Right cardiac atrium (tissue), 5 donors: Measurements from ENCODE around the gene NUP93. TPM values are rescaled to one million over a fixed set of nuclear protein-coding genes. Genes with fewer than 3 reads are reported as not detected.

Experiments used
- ATAC-seq, 2 donors: fragments of 200-7000 bp; cut with Tn5 transposase; one replicate each; pipeline versions ENCODE4 v1.8.0 to v1.9.1; 2020; ENCODE audit warnings: moderate library complexity in 2 of 2, mild to moderate bottlenecking in 1 of 2
- DNase-seq, 3 donors: peaks; one replicate each; pipeline ENCODE4 v3.0.0-alpha.2; 2020
- H3K27ac ChIP-seq: one replicate; pipeline ENCODE4 v1.5.1; 2013; ENCODE audit warnings: mild to moderate bottlenecking, low read length, control low read depth, moderate library complexity
- H3K27me3 ChIP-seq: one replicate; pipeline ENCODE4 v1.6.1; 2013; ENCODE audit not compliant: control insufficient read depth, insufficient read depth
- H3K4me1 ChIP-seq: one replicate; pipeline ENCODE4 v1.6.1; 2013; ENCODE audit warnings: low read length; ENCODE audit not compliant: control insufficient read depth, insufficient read depth
- H3K4me3 ChIP-seq: one replicate; pipeline ENCODE4 v1.5.1; 2013; ENCODE audit warnings: low read length, control low read depth
- H3K9me3 ChIP-seq: one replicate; pipeline ENCODE4 v1.6.1; 2013; ENCODE audit warnings: low read length; ENCODE audit not compliant: control insufficient read depth
- WGBS: extraction: QIAGEN DNeasy Blood & Tissue Kit; methylation state at CpG from one replicate; pipeline ENCODE4 v1.1.7; 2013; 5-methylcytosine and 5-hydroxymethylcytosine counted together
- intact Hi-C, 4 donors: fragments of 100-400 bp; cut with DNase I; formaldehyde crosslinking; loops; one replicate each; pipeline versions ENCODE4 v1.11.0 to v1.14.0; 2022 to 2023
- polyA plus RNA-seq: library from polyadenylated mRNA; stranded (reverse); fragments of 200-250 nt; gene quantifications from one replicate; pipeline ENCODE4 v1.2.3, GENCODE V29; 2013
- total RNA-seq, 4 donors: library from RNA; stranded (reverse); fragmentation: NEBNext Ultra II Directional; extraction: Animal tissue kit (Norgen Biotek cat#: 25700); gene quantifications; one replicate each; pipeline ENCODE4 v1.2.1, GENCODE V29; 2021
- donor health status: healthy with polysubstance abuse.
- donor health status: DM: no; HTN: yes; CAD: no.
- donor health status: DM: no; HTN: no; CAD: no.
- donor health status: DM: no; HTN: yes; CAD: no; lungs with severe emphysema.
- donor health status: DM: yes; HTN: yes; CAD: no.

Gene NUP93
- total and polyA plus RNA-seq, 5 donors = 18.9 to 36.0 (median 29.3) TPM

- H3K27ac ChIP-seq = no peak overlapping the region
- H3K9me3 ChIP-seq = no peaks in the 10 kb centered on the region
- H3K4me3 ChIP-seq = no peak overlapping the region
- WGBS = 72% methylated on average over 3 of the region's 3 CpGs
- ATAC-seq (no peak), DNase-seq (no peak)
- H3K4me1 ChIP-seq = peaks cover 9% of the 10 kb centered on the region
- intact Hi-C loops = no loop called here
- no peaks in the 10 kb centered on the region for H3K27me3 ChIP-seq
Measured at GRCh38 chr16:56689171-56689570, 40.8 kb upstream of the NUP93 start.

GRCh38 chr16:56690420-56691122 lies 39.4 kb upstream of the NUP93 start:
- no peaks in the 10 kb centered on the region for H3K9me3 ChIP-seq
- intact Hi-C loops = loop anchor here in 2 of 4 donors (10.0 kb wide), 2 partner anchors 86 to 176 kb away; partner anchors contain the start of gene MT2A (in 1 of the 2)
- DNase-seq = no peak
- H3K27ac ChIP-seq = no peak overlapping the region
- ATAC-seq = no peak
- H3K4me3 ChIP-seq = no peak overlapping the region
- no peaks in the 10 kb centered on the region for H3K4me1 ChIP-seq
- H3K27me3 ChIP-seq = no peaks in the 10 kb centered on the region
- 63% methylated on average over 4 of the region's 4 CpGs for WGBS

GRCh38 chr16:56691885-56692284 lies 38.0 kb upstream of the NUP93 start:
- ATAC-seq (peak; percentile 53 to 69), DNase-seq (no peak)
- 48% methylated on average over 4 of the region's 4 CpGs for WGBS
- Histone ChIP-seq H3K4me3 (no peak overlapping the region), H3K9me3 (no peaks in the 10 kb centered on the region), H3K4me1 (no peaks in the 10 kb centered on the region), H3K27ac (no peak overlapping the region), H3K27me3 (no peaks in the 10 kb centered on the region)
- intact Hi-C loops = loop anchor here in 2 of 4 donors (10.0 kb wide), 2 partner anchors 87 to 177 kb away; partner anchors contain the start of gene MT2A (in 1 of the 2)

DNA sequence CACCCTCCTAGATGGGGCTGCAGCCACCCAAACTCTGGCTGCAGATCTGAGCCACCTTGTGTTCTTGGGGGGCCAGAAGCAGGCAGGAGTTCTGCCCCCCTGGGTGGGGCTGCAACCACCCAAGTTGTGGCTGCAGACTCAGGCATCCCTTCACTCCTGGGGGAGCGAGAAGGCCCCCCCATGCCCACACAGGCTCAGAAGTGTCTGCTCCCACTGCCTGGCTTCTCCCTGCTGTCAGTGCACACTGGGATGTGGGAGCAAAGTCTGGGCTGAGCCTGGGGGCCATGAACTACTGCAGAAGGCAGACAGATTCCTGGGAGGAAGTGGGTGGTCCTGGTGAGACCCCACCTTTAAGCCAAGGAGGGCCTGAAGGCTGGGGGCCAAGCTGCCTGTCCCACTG lies 34.7 kb upstream of the NUP93 start:
- WGBS = 72% methylated on average over 1 of the region's 1 CpG
- intact Hi-C loops = loop anchor here in 2 of 4 donors (10.0 kb wide), 2 partner anchors 90 to 180 kb away; partner anchors contain the start of gene MT2A (in 1 of the 2)
- H3K27me3 ChIP-seq = no peaks in the 10 kb centered on the region
- ATAC-seq = no peak
- H3K27ac ChIP-seq = no peak overlapping the region
- DNase-seq = no peak
- no peaks in the 10 kb centered on the region for H3K4me1 ChIP-seq
- no peak overlapping the region for H3K4me3 ChIP-seq
- H3K9me3 ChIP-seq = peaks cover 2% of the 10 kb centered on the region

DNA sequence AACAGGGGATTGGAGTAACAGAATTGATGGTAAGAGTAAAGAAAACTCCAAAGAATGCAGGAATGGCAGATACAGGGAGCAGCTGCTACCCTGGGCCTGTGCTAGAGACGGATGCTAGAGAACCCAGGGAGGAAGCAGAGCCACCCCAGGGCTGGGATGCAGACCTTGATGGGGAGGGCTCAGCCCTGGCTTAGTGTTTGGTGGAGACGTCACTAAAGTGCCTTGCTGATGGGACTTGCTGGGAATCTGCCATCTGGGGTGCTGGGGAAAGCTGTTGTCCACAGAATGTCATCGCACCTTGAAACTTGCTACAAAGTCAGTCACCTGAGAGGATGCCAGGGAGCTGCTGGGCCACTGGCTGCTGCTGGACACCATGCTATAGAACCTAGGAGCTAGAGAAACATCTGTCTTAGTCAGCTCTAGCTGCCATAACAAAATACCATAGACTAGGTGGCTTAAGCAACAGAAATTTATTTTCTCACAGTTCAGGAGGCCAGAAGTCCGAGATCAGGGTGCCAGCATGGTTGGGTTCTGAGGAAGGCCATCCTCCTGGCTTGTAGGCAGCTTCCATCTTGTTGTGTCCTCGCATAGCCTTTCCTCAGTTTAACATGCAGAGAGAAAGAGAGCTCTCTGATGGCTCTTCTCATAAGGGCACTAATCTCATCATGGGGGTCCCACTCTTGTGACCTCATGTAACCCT lies 32.3 kb upstream of the NUP93 start:
- Histone ChIP-seq H3K27ac (no peak overlapping the region), H3K27me3 (no peaks in the 10 kb centered on the region), H3K9me3 (peaks cover 2% of the 10 kb centered on the region), H3K4me3 (no peak overlapping the region), H3K4me1 (no peaks in the 10 kb centered on the region)
- intact Hi-C loops = loop anchor here in 2 of 4 donors (10.0 kb wide), 2 partner anchors 93 to 183 kb away; partner anchors contain the start of gene MT2A (in 1 of the 2)
- no peak for DNase-seq
- ATAC-seq = no peak
- WGBS = 87% methylated on average over 5 of the region's 5 CpGs

- no peaks in the 10 kb centered on the region for H3K4me1 ChIP-seq
- DNase-seq (no peak), ATAC-seq (no peak)
- no peak overlapping the region for H3K4me3 ChIP-seq
- peaks cover 2% of the 10 kb centered on the region for H3K9me3 ChIP-seq
- H3K27me3 ChIP-seq = no peaks in the 10 kb centered on the region
- intact Hi-C loops = loop anchor here in 3 of 4 donors (2.0 to 10.0 kb wide), 6 partner anchors 95 to 188 kb away; partner anchors contain the start of gene MT2A (in 1 of the 3)
- no peak overlapping the region for H3K27ac ChIP-seq
- WGBS = 9% methylated on average over 1 of the region's 1 CpG
Measured at GRCh38 chr16:56700195-56700594, 29.7 kb upstream of the NUP93 start.

DNA sequence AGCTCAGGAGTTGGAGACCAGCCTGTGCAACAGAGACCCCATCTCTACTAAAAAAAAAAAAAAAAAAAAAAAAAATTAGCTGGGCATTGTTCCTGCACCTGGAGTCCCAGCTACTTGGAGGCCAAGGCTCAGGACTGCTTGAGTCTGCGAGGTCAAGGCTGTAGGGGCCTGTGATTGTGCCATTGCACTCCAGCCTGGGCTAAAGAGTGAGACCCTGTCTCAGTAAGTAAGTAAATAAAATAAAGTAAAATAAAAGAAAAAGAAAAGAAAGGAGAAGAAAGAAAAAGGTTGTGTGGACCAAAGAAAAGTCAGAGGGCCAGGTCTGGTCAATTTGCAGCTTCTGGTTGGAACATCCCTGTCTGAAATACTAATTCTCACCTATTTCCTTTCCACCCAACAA lies 29.3 kb upstream of the NUP93 start:
- intact Hi-C loops = loop anchor here in 3 of 4 donors (2.0 to 10.0 kb wide), 6 partner anchors 96 to 188 kb away; partner anchors contain the start of gene MT2A (in 1 of the 3)
- ATAC-seq = no peak
- WGBS = 98% methylated on average over 1 of the region's 1 CpG

DNA sequence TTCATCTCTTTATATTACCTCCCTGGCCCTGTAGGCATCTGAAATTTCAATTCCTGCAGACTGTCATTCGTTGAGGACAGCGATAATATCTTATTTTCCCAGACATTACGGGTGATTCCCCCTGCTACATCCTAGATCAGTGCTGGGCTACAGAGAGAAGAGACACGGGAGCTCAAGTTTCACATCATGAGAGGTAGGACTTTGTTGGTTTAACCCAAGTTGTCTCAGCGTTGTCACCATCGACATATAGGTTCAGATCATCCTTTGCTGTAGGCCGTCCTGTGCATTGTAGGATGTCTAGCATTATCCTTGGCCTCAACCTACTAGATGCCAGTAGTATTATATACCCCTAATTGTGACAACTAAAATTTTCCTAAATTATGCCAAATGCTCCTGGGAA lies 28.4 kb upstream of the NUP93 start:
- 87% methylated on average over 7 of the region's 7 CpGs for WGBS
- no peak for DNase-seq

More for the DNA sequence above, 29.3 kb upstream of the NUP93 start:
- no peaks in the 10 kb centered on the region for H3K4me1 ChIP-seq
- no peak for DNase-seq
- no peak overlapping the region for H3K4me3 ChIP-seq
- H3K9me3 ChIP-seq = peaks cover 2% of the 10 kb centered on the region
- H3K27me3 ChIP-seq = no peaks in the 10 kb centered on the region
- H3K27ac ChIP-seq = no peak overlapping the region

DNA sequence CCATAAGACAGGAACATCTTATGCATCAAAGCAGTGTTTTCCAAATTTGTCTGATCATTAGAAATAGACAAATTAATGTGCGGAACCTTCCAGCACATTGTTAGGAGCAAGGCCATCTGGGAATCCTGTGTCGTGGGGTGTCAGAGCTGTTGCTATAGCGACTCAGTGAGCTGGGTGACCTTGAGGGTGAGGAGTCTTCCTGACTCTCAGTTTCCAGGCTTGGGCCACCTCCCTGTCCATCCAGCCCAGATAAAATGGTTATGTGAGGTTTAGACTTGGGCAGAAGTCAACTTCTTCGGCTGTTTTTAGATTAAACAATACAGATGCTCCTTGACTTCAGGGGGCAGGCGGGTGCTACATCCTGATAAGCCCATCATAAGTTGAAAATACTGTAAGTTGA lies 27.1 kb upstream of the NUP93 start:
- DNase-seq (no peak), ATAC-seq (no peak)
- no peak overlapping the region for H3K4me3 ChIP-seq
- intact Hi-C loops = loop anchor here in 2 of 4 donors (2.0 to 10.0 kb wide), 6 partner anchors 28 to 191 kb away; partner anchors contain the start of gene MT2A (in 1 of the 2)
- no peak overlapping the region for H3K27ac ChIP-seq
- H3K27me3 ChIP-seq = no peaks in the 10 kb centered on the region
- no peaks in the 10 kb centered on the region for H3K9me3 ChIP-seq
- 79% methylated on average over 5 of the region's 5 CpGs for WGBS
- H3K4me1 ChIP-seq = no peaks in the 10 kb centered on the region

More for the DNA sequence above, 28.4 kb upstream of the NUP93 start:
- peaks cover 2% of the 10 kb centered on the region for H3K9me3 ChIP-seq
- intact Hi-C loops = loop anchor here in 3 of 4 donors (2.0 to 10.0 kb wide), 6 partner anchors 97 to 189 kb away; partner anchors contain the start of gene MT2A (in 1 of the 3)
- no peak for ATAC-seq
- H3K27me3 ChIP-seq = no peaks in the 10 kb centered on the region
- no peaks in the 10 kb centered on the region for H3K4me1 ChIP-seq
- H3K4me3 ChIP-seq = no peak overlapping the region
- H3K27ac ChIP-seq = no peak overlapping the region

DNA sequence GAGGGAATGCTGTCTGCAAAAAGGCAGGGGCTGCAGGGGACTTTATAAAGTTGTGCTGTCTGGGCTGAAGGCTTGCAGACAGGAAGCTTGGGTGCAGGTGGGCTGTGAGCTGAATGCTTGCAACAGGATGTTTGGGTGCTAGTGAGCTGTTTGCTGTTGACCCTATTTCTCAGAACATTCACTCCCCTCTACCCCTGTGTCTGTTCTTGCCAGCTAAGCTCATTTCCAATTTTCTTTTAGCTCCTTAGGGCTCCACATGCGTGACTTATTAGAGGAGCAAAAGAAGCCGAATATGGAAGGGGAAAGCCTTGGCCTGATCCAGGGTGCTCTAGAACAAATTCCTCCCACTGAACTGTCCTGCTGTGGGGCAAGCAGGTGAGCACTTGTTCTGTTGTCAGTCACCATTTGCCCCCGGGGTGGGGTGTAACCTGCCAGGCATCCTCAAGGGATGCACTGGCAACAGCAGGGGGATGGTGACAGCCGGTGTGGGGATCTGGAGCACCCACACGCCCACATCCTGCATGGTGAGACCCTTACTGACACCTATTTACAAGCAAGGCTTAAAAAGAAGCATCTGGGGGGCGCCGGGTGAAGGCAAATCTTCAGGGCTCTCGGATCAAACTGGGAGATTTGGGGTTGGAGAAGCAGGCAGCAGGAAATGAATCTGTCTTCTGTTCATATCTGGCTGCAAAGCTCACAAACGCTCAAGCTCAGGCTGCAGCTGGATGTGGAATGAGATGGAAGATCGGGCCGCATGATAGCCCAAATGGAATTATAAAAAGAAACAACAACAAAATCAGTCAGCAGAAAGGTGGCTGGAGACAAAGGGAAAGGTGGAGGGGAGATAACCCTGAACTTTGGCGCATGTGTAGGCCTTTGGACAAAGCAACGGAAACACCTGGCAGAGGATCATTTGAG lies 21.1 kb upstream of the NUP93 start:
- Histone ChIP-seq H3K4me1 (no peaks in the 10 kb centered on the region), H3K4me3 (no peak overlapping the region), H3K27me3 (no peaks in the 10 kb centered on the region), H3K27ac (no peak overlapping the region), H3K9me3 (no peaks in the 10 kb centered on the region)
- WGBS = 58% methylated on average over 13 of the region's 13 CpGs
- no peak for ATAC-seq
- DNase-seq = no peak
- intact Hi-C loops = loop anchor here in 1 of 4 donors (10.0 kb wide), 3 partner anchors 104 to 194 kb away; partner anchors contain the start of gene MT2A
